OCI-LY1 (cell line): ENCODE data around the gene SETDB1.

Experiments
- EZH2 ChIP-seq: fragments of 200-600 bp; sonication (generic), shearing (Covaris generic); IDR thresholded peaks from 2 replicates; pipeline ENCODE4 v1.8.0; 2017; ENCODE audit warnings: borderline replicate concordance, mixed run types, mild to moderate bottlenecking, antibody characterized with exemption, low read length, moderate library complexity, mixed read lengths
- TF ChIP-seq, protein P1 (sequence below): fragments of 200-600 bp; sonication (generic), shearing (Covaris generic); IDR thresholded peaks from 2 replicates; pipeline ENCODE4 v1.5.1; 2017; ENCODE audit warnings: mild to moderate bottlenecking, antibody characterized with exemption, low read length, moderate library complexity, mixed read lengths

DNA sequence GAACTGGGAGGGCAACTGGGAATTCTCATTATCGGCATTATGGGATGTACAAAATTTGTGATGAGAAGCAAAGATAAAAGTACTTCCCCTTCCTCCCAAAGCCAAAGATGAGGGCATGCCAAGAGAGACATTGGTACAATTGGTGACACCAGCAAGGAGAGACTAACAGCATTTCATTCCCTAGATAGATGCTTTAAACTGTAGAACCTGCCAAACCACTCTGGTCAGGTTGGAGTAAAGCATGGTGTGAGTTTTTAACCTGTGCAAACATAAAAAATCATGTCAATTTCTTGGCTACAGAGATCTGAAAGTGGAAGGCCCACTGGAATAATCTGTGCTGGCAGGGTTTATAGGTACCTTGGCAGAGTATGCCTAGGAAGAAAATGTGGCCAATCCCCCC, 19.8 kb upstream of the SETDB1 start:
- TF ChIP-seq EZH2: no peak
- TF ChIP-seq, protein P1, sequence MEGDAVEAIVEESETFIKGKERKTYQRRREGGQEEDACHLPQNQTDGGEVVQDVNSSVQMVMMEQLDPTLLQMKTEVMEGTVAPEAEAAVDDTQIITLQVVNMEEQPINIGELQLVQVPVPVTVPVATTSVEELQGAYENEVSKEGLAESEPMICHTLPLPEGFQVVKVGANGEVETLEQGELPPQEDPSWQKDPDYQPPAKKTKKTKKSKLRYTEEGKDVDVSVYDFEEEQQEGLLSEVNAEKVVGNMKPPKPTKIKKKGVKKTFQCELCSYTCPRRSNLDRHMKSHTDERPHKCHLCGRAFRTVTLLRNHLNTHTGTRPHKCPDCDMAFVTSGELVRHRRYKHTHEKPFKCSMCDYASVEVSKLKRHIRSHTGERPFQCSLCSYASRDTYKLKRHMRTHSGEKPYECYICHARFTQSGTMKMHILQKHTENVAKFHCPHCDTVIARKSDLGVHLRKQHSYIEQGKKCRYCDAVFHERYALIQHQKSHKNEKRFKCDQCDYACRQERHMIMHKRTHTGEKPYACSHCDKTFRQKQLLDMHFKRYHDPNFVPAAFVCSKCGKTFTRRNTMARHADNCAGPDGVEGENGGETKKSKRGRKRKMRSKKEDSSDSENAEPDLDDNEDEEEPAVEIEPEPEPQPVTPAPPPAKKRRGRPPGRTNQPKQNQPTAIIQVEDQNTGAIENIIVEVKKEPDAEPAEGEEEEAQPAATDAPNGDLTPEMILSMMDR: no peak
